Mesothelial cell of epicardium (in vitro differentiated cells): ENCODE results near the gene RGR. TPM values are rescaled to one million over a fixed set of nuclear protein-coding genes. Genes with fewer than 3 reads are reported as not detected.

ENCODE experiments used
- DNase-seq, 2 experiments: peaks; one replicate each; pipeline ENCODE4 v3.0.0; 2021; ENCODE audit warnings: low spot score in 2 of 2; ENCODE audit not compliant: unreplicated experiment in 2 of 2
- H3K27ac Mint-ChIP-seq: 2 replicates; pipeline ENCODE4 v1.8.0; 2021; ENCODE audit warnings: mixed read lengths
- H3K27me3 Mint-ChIP-seq: 2 replicates; pipeline ENCODE4 v1.8.0; 2021; ENCODE audit warnings: low read depth, mixed read lengths
- H3K36me3 Mint-ChIP-seq: 2 replicates; pipeline ENCODE4 v1.8.0; 2021; ENCODE audit warnings: mixed read lengths
- H3K4me1 Mint-ChIP-seq: 2 replicates; pipeline ENCODE4 v1.8.0; 2021; ENCODE audit warnings: mixed read lengths
- H3K4me3 Mint-ChIP-seq: 2 replicates; pipeline ENCODE4 v1.8.0; 2021; ENCODE audit warnings: mild to moderate bottlenecking, moderate library complexity, mixed read lengths
- H3K9me3 Mint-ChIP-seq: 2 replicates; pipeline ENCODE4 v1.8.0; 2021; ENCODE audit warnings: mixed read lengths
- CTCF ChIP-seq: fragments of 200-600 bp; sonication (generic); IDR thresholded peaks from one replicate; pipeline ENCODE4 v1.5.0; 2021; ENCODE audit warnings: antibody characterized with exemption; ENCODE audit not compliant: unreplicated experiment
- total RNA-seq: library from RNA; stranded (reverse); gene quantifications from 3 replicates; pipeline ENCODE4 v1.2.1, GENCODE V29; 2021

Gene RGR
- total RNA-seq, 1 donor from 2014 or later, result not detected

DNA sequence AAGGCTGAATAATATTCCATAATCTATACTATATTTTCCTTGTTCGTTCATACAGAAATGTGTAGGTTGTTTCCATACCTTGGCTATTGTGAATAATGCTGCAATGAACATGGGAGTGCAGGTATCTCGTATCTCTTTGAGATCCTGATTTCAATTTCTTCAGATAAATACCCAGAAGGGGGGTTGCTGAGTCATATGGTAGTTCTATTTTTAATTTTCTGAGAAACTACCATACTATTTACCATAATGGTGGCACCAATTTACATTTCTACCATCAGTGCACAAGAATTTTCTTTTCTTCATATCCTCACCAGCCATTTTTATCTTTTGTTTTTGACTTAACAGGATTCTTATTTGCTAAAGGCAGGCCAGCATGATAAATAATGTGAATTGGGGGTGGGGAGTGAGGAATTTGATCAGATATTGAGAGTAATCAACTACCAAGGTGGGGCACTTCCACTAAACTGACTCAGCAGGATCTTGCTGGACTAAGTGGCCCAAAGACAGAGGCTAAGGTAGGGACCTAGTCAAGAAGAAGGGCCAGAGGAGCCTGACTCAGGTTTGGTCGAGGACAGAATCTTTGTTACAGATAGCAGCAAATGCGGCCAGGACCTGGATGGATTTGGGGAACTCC is 62.0 kb downstream of the RGR start:
- Mint-ChIP-seq H3K27ac (no peak overlapping the region), H3K4me1 (peaks cover 5% of the 10 kb centered on the region), H3K4me3 (no peak overlapping the region), H3K9me3 (no peaks in the 10 kb centered on the region), H3K27me3 (peaks cover 11% of the 10 kb centered on the region), H3K36me3 (no peaks in the 10 kb centered on the region)
- no peak for TF ChIP-seq CTCF
- DNase-seq, result no peak

GRCh38 chr10:84308021-84308420 is 63.2 kb downstream of the RGR start:
- peaks cover 5% of the 10 kb centered on the region for H3K4me1 Mint-ChIP-seq
- no peaks in the 10 kb centered on the region for H3K9me3 Mint-ChIP-seq
- no peak overlapping the region for H3K4me3 Mint-ChIP-seq
- DNase-seq, result no peak
- TF ChIP-seq CTCF, result no peak
- peaks cover 8% of the 10 kb centered on the region for H3K27me3 Mint-ChIP-seq
- no peaks in the 10 kb centered on the region for H3K36me3 Mint-ChIP-seq
- no peak overlapping the region for H3K27ac Mint-ChIP-seq

DNA sequence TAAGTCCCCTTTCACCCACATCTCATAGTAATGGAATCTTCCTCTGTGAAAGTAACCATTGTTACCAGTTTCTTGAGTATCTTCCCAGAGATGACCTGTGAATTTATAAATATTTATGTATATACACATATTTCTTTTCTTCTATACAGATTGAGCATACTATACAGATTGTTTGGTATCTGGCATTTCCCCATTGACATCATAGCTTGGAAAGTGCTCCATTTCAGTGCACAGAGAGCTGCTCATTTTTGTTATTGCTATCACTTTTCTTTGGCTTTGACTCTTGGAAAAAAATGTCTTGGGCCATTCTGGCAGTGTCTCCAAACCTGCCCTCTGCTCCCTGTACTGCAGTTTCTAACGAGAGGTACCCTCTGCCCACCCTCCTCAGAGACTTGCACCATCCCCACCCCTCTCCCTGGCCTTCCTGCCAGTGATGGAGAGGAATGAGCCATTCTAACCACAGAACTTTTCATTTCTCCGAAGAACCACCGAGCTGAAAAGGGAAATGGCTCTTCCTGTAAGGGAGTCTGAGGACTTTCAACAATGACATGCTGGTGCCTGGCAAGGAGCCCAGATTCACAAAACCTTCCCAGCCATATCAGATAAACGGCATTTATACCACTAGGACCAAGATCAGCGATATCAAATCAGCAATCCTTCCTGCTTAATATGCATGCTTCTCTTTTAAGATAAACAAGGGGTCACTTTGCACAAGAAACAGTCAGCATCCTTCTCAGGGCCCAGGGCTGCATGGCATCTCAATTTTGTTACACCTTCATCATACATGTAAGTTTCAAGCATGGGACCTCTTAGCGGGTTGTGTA is 63.8 kb downstream of the RGR start:
- no peak for TF ChIP-seq CTCF
- no peaks in the 10 kb centered on the region for H3K36me3 Mint-ChIP-seq
- H3K4me3 Mint-ChIP-seq, result no peak overlapping the region
- DNase-seq, result no peak
- peak overlapping the region; percentile 54 for H3K27ac Mint-ChIP-seq
- peaks cover 5% of the 10 kb centered on the region for H3K4me1 Mint-ChIP-seq
- H3K27me3 Mint-ChIP-seq, result peaks cover 8% of the 10 kb centered on the region
- no peaks in the 10 kb centered on the region for H3K9me3 Mint-ChIP-seq

Other genes with a start within 250 kb of the RGR start
- gene GHITM, start 105.5 kb upstream of the RGR start, total RNA-seq, result 59.0 to 61.9 TPM (median 60.7 TPM) in 3 replicates
- gene GPR15LG, start 71.3 kb upstream of the RGR start, total RNA-seq, result not detected in 3 replicates
- gene CDHR1, start 50.5 kb upstream of the RGR start, total RNA-seq, result 0.16 to 0.25 TPM (median 0.24 TPM) in 3 replicates
- not detected in 3 replicates for gene LRIT2, start 19.5 kb upstream of the RGR start, total RNA-seq
- not detected in 3 replicates for gene LRIT1, start 3.5 kb upstream of the RGR start, total RNA-seq
- gene CCSER2, start 83.5 kb downstream of the RGR start, total RNA-seq, result 37.1 to 44.2 TPM (median 38.7 TPM) in 3 replicates